Stomach (tissue), 4 donors: ENCODE results near the gene MACROD1.

Experiments
- CTCF ChIP-seq, 7 experiments: fragments of 450-650 bp in 4 of 7; fragments of 200-600 bp in 3 of 7; sonication (generic) in 3 of 7; IDR thresholded peaks; one replicate each; pipeline ENCODE4 v1.5.1; 2016 to 2019; ENCODE audit warnings: antibody characterized with exemption in 7 of 7, control low read depth in 2 of 7, mild to moderate bottlenecking in 1 of 7
- EP300 ChIP-seq: sonication (generic); formaldehyde crosslinking; IDR thresholded peaks from one replicate; pipeline ENCODE4 v1.6.1; 2017; ENCODE audit warnings: antibody characterized with exemption
- POLR2A ChIP-seq, 4 donors: fragments of 450-650 bp; IDR thresholded peaks; one replicate each; pipeline ENCODE4 v1.6.1; 2016; ENCODE audit warnings: antibody characterized with exemption in 4 of 4, control low read depth in 2 of 4, mild to moderate bottlenecking in 1 of 4, moderate library complexity in 1 of 4
- POLR2AphosphoS5 ChIP-seq, 3 donors: sonication (generic); formaldehyde crosslinking; IDR thresholded peaks; one replicate each; pipeline ENCODE4 v1.6.1; 2016; ENCODE audit warnings: antibody characterized with exemption in 3 of 3

DNA sequence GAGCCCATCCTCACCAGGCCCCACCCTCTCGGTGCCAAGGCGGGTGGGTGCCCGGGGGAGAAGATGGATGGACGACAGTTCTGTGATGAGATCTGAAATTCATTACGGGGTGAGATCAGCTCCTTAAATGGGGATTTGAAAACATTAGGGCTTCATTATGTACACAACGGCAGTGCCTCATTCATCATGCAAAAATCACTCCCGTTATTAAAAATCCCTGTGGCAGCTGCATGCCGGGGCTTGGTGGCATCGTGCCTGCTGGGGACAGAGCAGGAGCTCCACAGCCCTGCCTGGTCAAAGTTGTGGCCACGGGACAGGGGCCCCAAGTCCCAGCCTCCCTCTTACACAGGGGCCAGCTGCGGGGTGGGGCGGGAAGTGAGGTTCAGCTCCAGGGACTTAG lies 159.5 kb downstream of the MACROD1 start:
- TF ChIP-seq POLR2AphosphoS5 (IDR thresholded peaks at IDR 0.05) = no peak
- no peak for TF ChIP-seq CTCF (IDR thresholded peaks at IDR 0.05)
- no peak for TF ChIP-seq POLR2A (IDR thresholded peaks at IDR 0.05)
- no peak for TF ChIP-seq EP300
